ENCODE data around the gene RUNX1.
A peak's percentile ranks its signal among the peaks of the same experiment; 100 is the strongest.

Gene RUNX1

GRCh38 chr21:35046263-35046624, 2.9 kb downstream of the RUNX1 start:
- H2BK12ac ChIP-seq (ENCODE audit: low read length): peak overlapping the region; percentile 97
- peak overlapping the region; percentile 26 for H2BK120ac ChIP-seq (ENCODE audit: insufficient read depth, low read length, poor library complexity)
- no peak overlapping the region for H3K4me2 ChIP-seq (ENCODE audit: low read length)
- no CpG with 5 or more reads among the region's 6 CpGs for WGBS (ENCODE audit: extremely low coverage, insufficient coverage, insufficient read length)
- peak overlapping the region; percentile 90 for H4K91ac ChIP-seq (ENCODE audit: low read depth, low read length)
- peak overlapping the region; percentile 64 for H3K27ac ChIP-seq (ENCODE audit: low read depth, low read length)
- peaks cover 16 to 17% of the 10 kb centered on the region in 2 experiments for H3K4me1 ChIP-seq (ENCODE audit: control insufficient read depth in 1 of 2, insufficient read depth in 2 of 2, low read length in 2 of 2)
- H3K27me3 ChIP-seq (ENCODE audit: insufficient read depth, low read length): no peaks in the 10 kb centered on the region
- H3K36me3 ChIP-seq (ENCODE audit: control insufficient read depth in 1 of 2, insufficient read depth in 2 of 2, low read length in 2 of 2): no peaks in the 10 kb centered on the region
- peak overlapping the region; percentile 31 for H4K8ac ChIP-seq (ENCODE audit: low read depth, low read length)
- H3K9me3 ChIP-seq (ENCODE audit: insufficient read depth, low read depth, low read length): no peaks in the 10 kb centered on the region
- no peak overlapping the region for H4K12ac ChIP-seq (ENCODE audit: low read depth, low read length)
- peak overlapping the region; percentile 54 for H3K18ac ChIP-seq (ENCODE audit: low read length)
- peak overlapping the region; percentile 71 for H3K14ac ChIP-seq (ENCODE audit: low read length)
- H3K9ac ChIP-seq (ENCODE audit: low read length): no peak overlapping the region
- DNase-seq: no peak
- H2AFZ ChIP-seq (ENCODE audit: insufficient read depth, low read length, poor library complexity): no peak overlapping the region
- H3K79me2 ChIP-seq (ENCODE audit: control insufficient read depth, insufficient read depth, low read length, poor library complexity): peaks cover 2% of the 10 kb centered on the region
- peak overlapping the region; percentile 61 for H2AK5ac ChIP-seq (ENCODE audit: low read length)
- H3K79me1 ChIP-seq (ENCODE audit: low read length): peaks cover 14% of the 10 kb centered on the region
- peak overlapping the region; percentile 53 for H2BK5ac ChIP-seq (ENCODE audit: low read depth, low read length, poor library complexity)
- H3K4me3 ChIP-seq (ENCODE audit: low read depth, low read length): no peak overlapping the region
- H3K4ac ChIP-seq (ENCODE audit: low read depth, low read length): no peak overlapping the region
- no peak overlapping the region for H3K23ac ChIP-seq (ENCODE audit: low read length)

GRCh38 chr21:35045542-35046262, 3.4 kb downstream of the RUNX1 start:
- H3K79me1 ChIP-seq (ENCODE audit: low read length): peaks cover 14% of the 10 kb centered on the region
- H3K79me2 ChIP-seq (ENCODE audit: control insufficient read depth, insufficient read depth, low read length, poor library complexity): peaks cover 2% of the 10 kb centered on the region
- no peak overlapping the region for H3K23ac ChIP-seq (ENCODE audit: low read length)
- no CpG with 5 or more reads among the region's 17 CpGs for WGBS (ENCODE audit: extremely low coverage, insufficient coverage, insufficient read length)
- no peaks in the 10 kb centered on the region for H3K36me3 ChIP-seq (ENCODE audit: control insufficient read depth in 1 of 2, insufficient read depth in 2 of 2, low read length in 2 of 2)
- H4K12ac ChIP-seq (ENCODE audit: low read depth, low read length): no peak overlapping the region
- H3K4me3 ChIP-seq (ENCODE audit: low read depth, low read length): no peak overlapping the region
- H3K4me1 ChIP-seq (ENCODE audit: control insufficient read depth in 1 of 2, insufficient read depth in 2 of 2, low read length in 2 of 2): peaks cover 16% of the 10 kb centered on the region in 2 experiments
- no peak overlapping the region for H3K18ac ChIP-seq (ENCODE audit: low read length)
- no peak overlapping the region for H3K4ac ChIP-seq (ENCODE audit: low read depth, low read length)
- peak overlapping the region; percentile 53 for H2BK5ac ChIP-seq (ENCODE audit: low read depth, low read length, poor library complexity)
- no peak overlapping the region for H2AFZ ChIP-seq (ENCODE audit: insufficient read depth, low read length, poor library complexity)
- H3K27ac ChIP-seq (ENCODE audit: low read depth, low read length): no peak overlapping the region
- no peak overlapping the region for H4K8ac ChIP-seq (ENCODE audit: low read depth, low read length)
- peak overlapping the region; percentile 97 for H2BK12ac ChIP-seq (ENCODE audit: low read length)
- no peak overlapping the region for H3K4me2 ChIP-seq (ENCODE audit: low read length)
- DNase-seq: no peak
- peak overlapping the region; percentile 26 for H2BK120ac ChIP-seq (ENCODE audit: insufficient read depth, low read length, poor library complexity)
- H3K27me3 ChIP-seq (ENCODE audit: insufficient read depth, low read length): no peaks in the 10 kb centered on the region
- H3K9me3 ChIP-seq (ENCODE audit: insufficient read depth, low read depth, low read length): no peaks in the 10 kb centered on the region
- peak overlapping the region; percentile 61 for H2AK5ac ChIP-seq (ENCODE audit: low read length)
- H3K9ac ChIP-seq (ENCODE audit: low read length): no peak overlapping the region
- H4K91ac ChIP-seq (ENCODE audit: low read depth, low read length): peak overlapping the region; percentile 90
- H3K14ac ChIP-seq (ENCODE audit: low read length): no peak overlapping the region

- no peak overlapping the region for H3K23ac ChIP-seq (ENCODE audit: low read length)
- no peaks in the 10 kb centered on the region for H3K27me3 ChIP-seq (ENCODE audit: insufficient read depth, low read length)
- H3K79me1 ChIP-seq (ENCODE audit: low read length): peaks cover 14% of the 10 kb centered on the region
- no peak overlapping the region for H3K4ac ChIP-seq (ENCODE audit: low read depth, low read length)
- H3K27ac ChIP-seq (ENCODE audit: low read depth, low read length): no peak overlapping the region
- H3K4me1 ChIP-seq (ENCODE audit: control insufficient read depth in 1 of 2, insufficient read depth in 2 of 2, low read length in 2 of 2): peaks cover 16% of the 10 kb centered on the region in 2 experiments
- no CpG with 5 or more reads among the region's 8 CpGs for WGBS (ENCODE audit: extremely low coverage, insufficient coverage, insufficient read length)
- H3K79me2 ChIP-seq (ENCODE audit: control insufficient read depth, insufficient read depth, low read length, poor library complexity): peaks cover 2% of the 10 kb centered on the region
- H2BK5ac ChIP-seq (ENCODE audit: low read depth, low read length, poor library complexity): no peak overlapping the region
- no peak overlapping the region for H2BK120ac ChIP-seq (ENCODE audit: insufficient read depth, low read length, poor library complexity)
- H3K9me3 ChIP-seq (ENCODE audit: insufficient read depth, low read depth, low read length): no peaks in the 10 kb centered on the region
- no peak overlapping the region for H2AFZ ChIP-seq (ENCODE audit: insufficient read depth, low read length, poor library complexity)
- H3K9ac ChIP-seq (ENCODE audit: low read length): no peak overlapping the region
- no peak overlapping the region for H4K91ac ChIP-seq (ENCODE audit: low read depth, low read length)
- no peak overlapping the region for H4K8ac ChIP-seq (ENCODE audit: low read depth, low read length)
- no peak overlapping the region for H4K12ac ChIP-seq (ENCODE audit: low read depth, low read length)
- H3K4me2 ChIP-seq (ENCODE audit: low read length): no peak overlapping the region
- no peak for DNase-seq
- H3K36me3 ChIP-seq (ENCODE audit: control insufficient read depth in 1 of 2, insufficient read depth in 2 of 2, low read length in 2 of 2): no peaks in the 10 kb centered on the region
- H3K4me3 ChIP-seq (ENCODE audit: low read depth, low read length): no peak overlapping the region
- no peak overlapping the region for H2AK5ac ChIP-seq (ENCODE audit: low read length)
- H3K14ac ChIP-seq (ENCODE audit: low read length): no peak overlapping the region
- H3K18ac ChIP-seq (ENCODE audit: low read length): no peak overlapping the region
- H2BK12ac ChIP-seq (ENCODE audit: low read length): peak overlapping the region; percentile 53
These were observed 4.1 kb downstream of the RUNX1 start for GRCh38 chr21:35044770-35045541.

- Histone ChIP-seq H3K9ac (ENCODE audit: low read length) (no peak overlapping the region), H2BK120ac (ENCODE audit: insufficient read depth, low read length, poor library complexity) (no peak overlapping the region), H3K4ac (ENCODE audit: low read depth, low read length) (no peak overlapping the region), H3K18ac (ENCODE audit: low read length) (no peak overlapping the region), H3K79me2 (ENCODE audit: control insufficient read depth, insufficient read depth, low read length, poor library complexity) (peaks cover 2% of the 10 kb centered on the region), H3K27ac (ENCODE audit: low read depth, low read length) (no peak overlapping the region), H3K36me3 (ENCODE audit: control insufficient read depth in 1 of 2, insufficient read depth in 2 of 2, low read length in 2 of 2) (no peaks in the 10 kb centered on the region), H4K12ac (ENCODE audit: low read depth, low read length) (no peak overlapping the region), H4K91ac (ENCODE audit: low read depth, low read length) (no peak overlapping the region), H2BK12ac (ENCODE audit: low read length) (no peak overlapping the region), H3K79me1 (ENCODE audit: low read length) (peaks cover 14% of the 10 kb centered on the region), H3K27me3 (ENCODE audit: insufficient read depth, low read length) (no peaks in the 10 kb centered on the region), H2BK5ac (ENCODE audit: low read depth, low read length, poor library complexity) (no peak overlapping the region), H3K14ac (ENCODE audit: low read length) (peak overlapping the region; percentile 13), H3K4me3 (ENCODE audit: low read depth, low read length) (no peak overlapping the region), H2AFZ (ENCODE audit: insufficient read depth, low read length, poor library complexity) (no peak overlapping the region), H3K4me2 (ENCODE audit: low read length) (no peak overlapping the region), H2AK5ac (ENCODE audit: low read length) (no peak overlapping the region), H3K4me1 (ENCODE audit: control insufficient read depth in 1 of 2, insufficient read depth in 2 of 2, low read length in 2 of 2) (peaks cover 16% of the 10 kb centered on the region in 2 experiments), H3K9me3 (ENCODE audit: insufficient read depth, low read depth, low read length) (no peaks in the 10 kb centered on the region), H3K23ac (ENCODE audit: low read length) (no peak overlapping the region), H4K8ac (ENCODE audit: low read depth, low read length) (no peak overlapping the region)
- WGBS (ENCODE audit: extremely low coverage, insufficient coverage, insufficient read length): no CpG with 5 or more reads among the region's 3 CpGs
- no peak for DNase-seq
These were observed 5.0 kb downstream of the RUNX1 start for GRCh38 chr21:35044128-35044527.
